Fibroblast of peridontal ligament (primary cell): ENCODE results near the gene MAGOHB.
"Not testable (repeated sequence)": the region's sequence is repeated elsewhere in the genome, so short reads cannot be mapped to it uniquely, and the experiment has no call there.

Experiments used
- DNase-seq: peaks from one replicate; pipeline ENCODE4 v3.0.0-alpha.2; 2010; ENCODE audit errors: extremely low read depth

The MAGOHB gene

GRCh38 chr12:10612110-10612509, 1.3 kb downstream of the MAGOHB start:
- no peak for DNase-seq

GRCh38 chr12:10611258-10611657, 2.2 kb downstream of the MAGOHB start:
- not testable (repeated sequence) for DNase-seq

GRCh38 chr12:10610188-10610587, 3.2 kb downstream of the MAGOHB start:
- DNase-seq, result no peak

- peak; percentile 44 for DNase-seq
These were observed 5.4 kb downstream of the MAGOHB start for GRCh38 chr12:10607885-10608458.

GRCh38 chr12:10601860-10602259, 11.5 kb downstream of the MAGOHB start:
- DNase-seq, result no peak

GRCh38 chr12:10600988-10601387, 12.4 kb downstream of the MAGOHB start:
- DNase-seq, result no peak

- no peak for DNase-seq
These were observed 17.5 kb downstream of the MAGOHB start for GRCh38 chr12:10595881-10596280.

- DNase-seq, result peak; percentile 26
These were observed 22.4 kb downstream of the MAGOHB start for GRCh38 chr12:10590966-10591365.

GRCh38 chr12:10584415-10584814, 29.0 kb downstream of the MAGOHB start:
- peak; percentile 21 for DNase-seq

- no peak for DNase-seq
These were observed 30.7 kb downstream of the MAGOHB start for GRCh38 chr12:10582704-10583103.

- DNase-seq, result not testable (repeated sequence)
These were observed 31.3 kb downstream of the MAGOHB start for GRCh38 chr12:10582133-10582532.

GRCh38 chr12:10574307-10574706, 39.1 kb downstream of the MAGOHB start:
- no peak for DNase-seq

- peak; percentile 90 for DNase-seq
These were observed 41.4 kb downstream of the MAGOHB start for GRCh38 chr12:10572021-10572490.

- no peak for DNase-seq
These were observed 42.3 kb downstream of the MAGOHB start for GRCh38 chr12:10571141-10571540.

- no peak for DNase-seq
These were observed 45.6 kb downstream of the MAGOHB start for GRCh38 chr12:10567813-10568212.

GRCh38 chr12:10563966-10564365, 49.4 kb downstream of the MAGOHB start:
- peak; percentile 84 for DNase-seq

- no peak for DNase-seq
These were observed 50.4 kb downstream of the MAGOHB start for GRCh38 chr12:10563002-10563401.

- DNase-seq, result peak; percentile 81
These were observed 51.0 kb downstream of the MAGOHB start for GRCh38 chr12:10562306-10562933.

- no peak for DNase-seq
These were observed 54.2 kb downstream of the MAGOHB start for GRCh38 chr12:10559244-10559643.

- DNase-seq, result no peak
These were observed 54.6 kb downstream of the MAGOHB start for GRCh38 chr12:10558789-10559188.

- no peak for DNase-seq
These were observed 55.1 kb downstream of the MAGOHB start for GRCh38 chr12:10558301-10558700.

GRCh38 chr12:10557766-10558165, 55.6 kb downstream of the MAGOHB start:
- no peak for DNase-seq

GRCh38 chr12:10557329-10557728, 56.1 kb downstream of the MAGOHB start:
- no peak for DNase-seq
